HUDEP-2 (cell line): ENCODE data around the gene NRP1.

Experiments used
- DNase-seq, 76 experiments: peaks; one replicate each; lab custom pipeline; 2025; ENCODE audit not compliant: unreplicated experiment in 76 of 76; lab: John Stamatoyannopoulos, UW

The NRP1 gene

DNA sequence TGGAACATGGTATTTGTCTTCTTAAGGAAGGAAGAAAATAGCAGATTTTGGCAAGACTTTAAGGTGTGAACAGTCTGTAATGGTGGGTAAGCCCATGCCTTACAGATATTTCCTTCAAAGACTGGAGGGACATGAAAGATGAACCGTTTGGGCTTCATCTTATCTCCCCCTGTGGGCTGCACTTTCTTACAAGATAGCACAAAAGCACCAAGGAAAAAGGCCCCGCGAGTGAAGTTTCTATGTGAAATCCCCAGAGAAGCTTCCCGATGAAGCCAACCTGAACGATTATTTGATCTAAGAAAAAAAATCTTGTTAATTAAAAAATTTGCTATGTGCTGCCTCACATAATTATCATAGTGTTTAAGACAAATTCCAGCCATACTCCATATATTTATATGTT, 91.5 kb downstream of the NRP1 start:
- DNase-seq: no peak

- no peak for DNase-seq
These were observed 93.1 kb downstream of the NRP1 start for GRCh38 chr10:33241351-33241750.

GRCh38 chr10:33240931-33241330, 93.5 kb downstream of the NRP1 start:
- DNase-seq: no peak

DNA sequence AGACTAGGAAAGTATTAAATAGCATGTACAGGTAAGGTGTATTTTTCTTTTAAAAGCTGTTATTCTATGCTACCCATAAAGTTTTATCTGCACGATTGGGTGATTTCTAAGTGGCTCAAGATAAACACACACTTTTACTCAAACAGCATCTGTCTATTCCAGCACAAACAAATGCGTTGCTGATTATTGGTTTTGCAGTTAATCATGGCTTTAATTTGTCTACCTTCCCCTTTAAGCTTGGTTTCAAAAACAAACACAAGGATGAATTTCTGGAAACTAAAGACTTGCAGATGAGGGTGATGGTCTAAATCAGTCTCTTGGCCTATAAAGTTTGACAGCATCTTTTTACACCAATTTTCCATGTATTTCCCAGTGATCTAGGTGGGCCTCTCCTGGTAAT, 94.2 kb downstream of the NRP1 start:
- DNase-seq: no peak

DNA sequence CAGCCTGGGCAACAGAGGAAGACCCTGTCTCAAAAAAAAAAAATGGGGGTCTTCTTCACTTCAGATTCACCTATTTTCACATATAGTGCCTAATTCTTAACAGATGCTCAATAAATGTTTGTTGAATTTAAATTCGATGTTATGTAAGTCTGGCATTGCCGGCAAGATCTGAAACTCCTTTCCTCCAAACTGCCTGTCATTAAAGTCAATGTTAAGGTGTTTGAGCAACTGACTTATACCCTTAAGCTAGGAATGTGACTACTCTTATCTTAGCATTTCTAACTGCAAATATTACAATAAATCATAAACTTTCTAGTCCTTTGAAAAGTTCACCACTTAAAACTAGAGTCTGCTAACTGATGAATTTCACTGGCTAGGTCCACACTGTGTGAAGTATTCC, 95.2 kb downstream of the NRP1 start:
- no peak for DNase-seq

DNA sequence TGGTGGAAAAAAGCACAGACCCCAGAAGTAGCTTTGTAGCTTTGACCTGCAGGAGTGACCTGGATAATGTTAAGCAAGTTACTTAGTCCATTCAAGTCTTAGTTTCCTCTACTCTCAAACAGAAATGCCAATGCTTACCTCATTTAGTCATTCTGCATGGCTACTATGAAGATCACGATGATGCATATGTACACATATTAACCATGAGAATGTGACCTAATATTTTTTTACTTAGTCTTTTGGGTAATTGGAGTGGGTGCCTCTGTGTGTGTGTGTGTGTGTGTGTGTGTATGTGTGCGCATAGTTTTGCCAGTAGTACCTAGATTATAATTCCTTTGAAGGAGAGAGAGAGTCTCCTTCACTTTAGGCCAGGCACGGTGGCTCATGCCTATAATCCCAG, 95.8 kb downstream of the NRP1 start:
- no peak for DNase-seq

GRCh38 chr10:33237736-33238624, 96.5 kb downstream of the NRP1 start:
- no peak for DNase-seq

- no peak for DNase-seq
These were observed 97.6 kb downstream of the NRP1 start for GRCh38 chr10:33236916-33237315.

- no peak for DNase-seq
These were observed 98.5 kb downstream of the NRP1 start for GRCh38 chr10:33235951-33236350.

GRCh38 chr10:33235251-33235884, 99.1 kb downstream of the NRP1 start:
- DNase-seq: no peak

DNA sequence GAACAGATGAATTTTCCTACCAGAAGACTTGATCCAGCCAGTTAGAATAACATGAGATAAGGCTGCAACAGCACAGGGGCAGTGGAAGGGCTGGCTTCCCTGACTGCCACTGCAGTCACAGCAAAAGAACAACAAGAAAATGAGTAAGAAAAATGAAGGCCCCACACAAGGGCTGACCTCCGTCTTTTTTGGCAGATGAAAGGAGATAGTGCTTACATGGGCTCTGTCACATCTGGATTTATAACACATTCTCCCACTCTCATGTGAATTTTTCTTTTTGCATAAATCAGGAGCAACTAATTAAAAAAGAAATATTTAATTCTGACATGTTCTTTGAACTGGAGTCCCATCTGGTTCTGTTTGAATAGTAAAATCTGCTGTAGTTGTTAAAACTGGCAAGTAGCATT, 99.6 kb downstream of the NRP1 start:
- no peak for DNase-seq

DNA sequence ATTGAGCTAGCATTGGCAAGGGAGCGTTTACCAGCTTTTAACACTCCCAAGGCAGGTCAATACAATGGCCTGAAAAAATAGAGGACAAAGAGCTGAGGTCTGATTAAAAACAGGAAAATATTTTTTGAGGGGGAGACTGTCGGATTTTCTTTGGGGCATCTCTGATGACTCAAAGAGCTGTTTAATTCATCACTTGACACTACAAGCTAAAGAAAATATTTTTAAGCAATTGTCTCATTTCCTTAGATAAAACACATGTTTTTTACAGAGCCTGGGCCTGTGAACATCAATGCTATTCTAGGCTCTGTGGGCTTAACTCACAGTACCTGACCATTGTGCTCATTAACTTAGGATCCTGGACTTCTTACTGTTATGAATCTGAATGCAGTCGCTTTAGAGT, 100.8 kb downstream of the NRP1 start:
- no peak for DNase-seq

DNA sequence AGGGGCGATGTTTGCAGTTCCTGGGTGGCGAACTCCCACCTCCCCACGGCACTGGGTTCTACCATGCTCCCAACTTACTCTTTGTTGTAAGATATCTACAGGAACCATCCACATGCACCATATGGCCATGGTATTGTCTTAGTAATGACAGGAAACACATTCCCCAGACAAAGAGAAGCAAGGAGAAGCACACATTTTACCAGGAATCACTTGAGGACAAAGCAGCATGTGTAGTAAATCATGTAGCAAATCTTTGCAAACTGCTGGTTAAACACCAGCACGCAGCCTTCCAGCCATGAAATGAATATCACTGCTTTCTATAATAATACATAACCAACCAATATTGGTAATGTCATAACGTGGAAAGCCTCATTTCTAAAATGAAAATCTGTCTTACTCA, 101.2 kb downstream of the NRP1 start:
- DNase-seq: no peak

DNA sequence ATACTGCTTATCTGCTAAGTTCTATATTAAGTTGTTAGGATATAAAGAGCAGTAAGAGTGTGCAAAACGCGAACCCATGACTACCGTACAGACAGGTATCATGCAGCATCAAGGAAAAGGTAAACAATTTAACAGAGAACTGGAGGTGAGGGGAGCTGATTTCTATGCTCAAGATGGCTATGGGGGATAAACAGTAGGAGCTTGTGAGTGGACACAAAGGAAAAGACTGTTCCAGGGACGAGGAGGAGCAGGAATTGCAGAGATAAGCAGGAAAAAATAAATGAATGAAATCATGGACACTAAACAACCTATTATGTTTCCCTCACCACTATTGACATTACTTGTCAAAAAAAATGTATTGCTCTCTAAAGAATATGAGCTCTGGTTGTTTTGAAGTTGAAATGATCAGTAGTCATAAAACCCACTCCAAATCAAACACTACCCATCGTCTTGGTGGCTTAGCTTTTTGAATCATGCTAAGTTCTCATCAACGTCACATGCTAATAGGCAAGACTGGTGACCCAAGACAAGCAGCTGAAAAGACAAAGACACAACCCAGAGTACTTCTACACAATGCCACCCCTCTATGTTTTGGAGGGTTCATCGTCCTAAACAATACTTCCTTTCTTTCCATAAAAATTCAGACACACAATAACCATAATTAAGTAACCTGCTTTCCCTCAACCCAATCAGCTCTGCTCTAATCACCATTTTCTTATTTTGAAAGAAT, 102.7 kb downstream of the NRP1 start:
- no peak for DNase-seq

GRCh38 chr10:33229949-33230267, 104.6 kb downstream of the NRP1 start:
- no peak for DNase-seq

DNA sequence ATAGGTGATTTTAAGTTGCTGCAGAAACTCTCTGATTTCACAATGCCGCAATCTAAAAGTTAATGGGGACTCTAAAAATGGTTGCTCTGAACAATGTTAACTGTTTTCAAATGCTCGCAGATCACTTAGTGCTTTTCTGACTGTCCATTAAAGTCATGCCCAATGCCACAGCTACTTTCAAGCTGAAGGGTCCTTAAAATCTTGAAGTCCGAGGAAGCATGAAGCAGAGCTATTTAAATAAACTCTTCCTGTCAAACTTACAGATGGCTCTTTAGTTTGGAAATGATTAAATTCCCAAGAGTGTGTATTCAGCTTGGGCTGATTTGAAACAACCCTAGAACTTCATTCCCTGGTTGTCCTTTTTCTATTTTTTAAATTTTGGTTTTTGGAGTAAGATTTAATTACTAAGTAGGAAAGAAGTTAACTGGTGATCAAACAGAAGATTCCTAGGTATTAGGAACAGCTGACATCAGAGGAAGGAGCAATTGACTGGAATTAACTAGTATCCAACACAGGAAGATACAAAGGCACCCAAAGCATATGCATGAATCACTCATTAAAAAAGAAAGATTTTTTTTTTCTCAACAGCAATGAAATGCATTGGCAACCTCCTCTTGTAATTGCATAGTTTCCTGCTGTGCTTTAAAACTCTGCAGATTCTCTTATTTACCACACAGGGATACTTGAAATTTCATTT, 105.1 kb downstream of the NRP1 start:
- no peak for DNase-seq

GRCh38 chr10:33228426-33228825, 106.0 kb downstream of the NRP1 start:
- DNase-seq: no peak

GRCh38 chr10:33227489-33227888, 107.0 kb downstream of the NRP1 start:
- no peak for DNase-seq

GRCh38 chr10:33224251-33224965, 110.1 kb downstream of the NRP1 start:
- no peak for DNase-seq

- DNase-seq: no peak
These were observed 111.0 kb downstream of the NRP1 start for GRCh38 chr10:33223326-33224000.
